Ovary (tissue), 9 donors: ENCODE results near the gene CRIM1. TPM values are rescaled to one million over a fixed set of nuclear protein-coding genes. Genes with fewer than 3 reads are reported as not detected.

Source experiments
- DNase-seq, 5 donors: peaks; one replicate each; pipeline ENCODE4 v3.0.0-alpha.2; 2019 to 2020
- H3K27ac ChIP-seq, 2 donors: fragments of 200-600 bp; one replicate each; pipeline versions ENCODE4 v1.5.1 to v1.8.0; 2019 to 2022
- H3K27me3 ChIP-seq: fragments of 200-600 bp; one replicate; pipeline ENCODE4 v1.8.0; 2022
- H3K36me3 ChIP-seq: fragments of 200-600 bp; sonication (generic); one replicate; pipeline ENCODE4 v1.5.1; 2019
- H3K4me1 ChIP-seq: one replicate; pipeline ENCODE4 v1.8.1; 2013; ENCODE audit warnings: mild to moderate bottlenecking, moderate library complexity; ENCODE audit not compliant: insufficient read depth
- H3K4me3 ChIP-seq: fragments of 200-600 bp; sonication (generic); one replicate; pipeline ENCODE4 v1.5.1; 2017
- H3K9me3 ChIP-seq, 2 donors: fragments of 200-600 bp in 1 of 2; sonication (generic) in 1 of 2; one replicate each; pipeline versions ENCODE4 v1.5.1 to v1.8.1; 2013 to 2019; ENCODE audit warnings: mild to moderate bottlenecking in 1 of 2, moderate library complexity in 1 of 2
- EP300 ChIP-seq: sonication (generic); formaldehyde crosslinking; IDR thresholded peaks from one replicate; pipeline ENCODE4 v1.6.1; 2017; ENCODE audit warnings: antibody characterized with exemption
- POLR2A ChIP-seq: fragments of 450-650 bp; IDR thresholded peaks from one replicate; pipeline ENCODE4 v1.6.1; 2017; ENCODE audit warnings: antibody characterized with exemption, mild to moderate bottlenecking, moderate library complexity
- WGBS, 3 donors: extraction: QIAGEN DNeasy Blood & Tissue Kit in 1 of 3; methylation state at CpG; one replicate each; pipeline versions ENCODE4 v1.1.5 to v1.1.7; 2013 to 2017; 5-methylcytosine and 5-hydroxymethylcytosine counted together
- intact Hi-C, 4 donors: fragments of 100-400 bp; cut with DNase I; formaldehyde crosslinking; loops; one replicate each; pipeline versions ENCODE4 v1.11.0 to v1.15.1; 2022 to 2023
- polyA plus RNA-seq, 2 donors: library from polyadenylated mRNA; stranded (reverse); fragments of 200-250 nt in 1 of 2; fragments of 350-450 nt in 1 of 2; fragmentation: Illumina TruSeq in 1 of 2; extraction: RNeasy Lipid Tissue Mini Kit (QIAGEN cat#74804) in 1 of 2; gene quantifications; one replicate each; pipeline ENCODE4 v1.2.3, GENCODE V29; 2013 to 2014
- total RNA-seq, 7 donors: library from RNA; depleted of rRNA in 2 of 7; stranded (reverse); fragments of >200 nt in 2 of 7; fragmentation: NEBNext Ultra II Directional in 3 of 7; extraction: Animal tissue kit (Norgen Biotek cat#: 25700) in 3 of 7; gene quantifications; one replicate each; pipeline versions ENCODE4 v1.1.0 to v1.2.4, GENCODE V29; 2016 to 2023
- TF ChIP-seq, protein P1 (sequence below), 3 donors: fragments of 450-650 bp in 2 of 3; fragments of 200-600 bp in 1 of 3; IDR thresholded peaks; one replicate each; pipeline versions ENCODE4 v1.5.1 to v1.8.0; 2016 to 2022; ENCODE audit warnings: antibody characterized with exemption in 3 of 3, mild to moderate bottlenecking in 1 of 3
- donor health status: DM: no; HTN: no; CAD: no; lungs with moderate emphysema.
- donor health status: DM: no; HTN: no; CAD: no.
- donor health status: Bipolar disorder and iron deficiency.
- donor health status: DM: yes; HTN: yes; CAD: no.
- donor health status: DM: no; HTN: no; CAD: no.
- donor health status: DM: yes; HTN: yes; CAD: no.

CRIM1 gene
- total and polyA plus RNA-seq, 9 donors, result 38.4 to 134 (median 65.0) TPM

DNA sequence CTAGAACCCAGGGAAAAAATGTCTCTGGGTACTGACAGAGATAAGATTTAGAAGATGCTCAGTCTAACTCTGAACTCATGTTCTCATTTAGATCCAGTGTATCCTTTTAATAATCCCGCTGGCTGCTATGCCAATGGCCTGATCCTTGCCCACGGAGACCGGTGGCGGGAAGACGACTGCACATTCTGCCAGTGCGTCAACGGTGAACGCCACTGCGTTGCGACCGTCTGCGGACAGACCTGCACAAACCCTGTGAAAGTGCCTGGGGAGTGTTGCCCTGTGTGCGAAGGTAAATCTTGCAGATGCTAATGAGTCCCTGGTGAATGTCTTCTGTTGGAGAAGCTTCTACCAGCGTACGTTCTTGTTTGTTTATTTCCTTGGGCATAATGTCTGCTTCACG, 123.8 kb downstream of the CRIM1 start:
- no peaks in the 10 kb centered on the region for H3K27me3 ChIP-seq
- H3K4me1 ChIP-seq, result peaks cover 1% of the 10 kb centered on the region
- DNase-seq, result no peak
- no peak overlapping the region for H3K27ac ChIP-seq
- WGBS, 3 donors, result 97 to 98% (median 97%) methylated on average over 16 of the region's 16 CpGs
- H3K4me3 ChIP-seq, result no peak overlapping the region
- H3K9me3 ChIP-seq, result no peaks in the 10 kb centered on the region
- no peaks in the 10 kb centered on the region for H3K36me3 ChIP-seq
- TF ChIP-seq POLR2A, result no peak
- TF ChIP-seq, protein P1, sequence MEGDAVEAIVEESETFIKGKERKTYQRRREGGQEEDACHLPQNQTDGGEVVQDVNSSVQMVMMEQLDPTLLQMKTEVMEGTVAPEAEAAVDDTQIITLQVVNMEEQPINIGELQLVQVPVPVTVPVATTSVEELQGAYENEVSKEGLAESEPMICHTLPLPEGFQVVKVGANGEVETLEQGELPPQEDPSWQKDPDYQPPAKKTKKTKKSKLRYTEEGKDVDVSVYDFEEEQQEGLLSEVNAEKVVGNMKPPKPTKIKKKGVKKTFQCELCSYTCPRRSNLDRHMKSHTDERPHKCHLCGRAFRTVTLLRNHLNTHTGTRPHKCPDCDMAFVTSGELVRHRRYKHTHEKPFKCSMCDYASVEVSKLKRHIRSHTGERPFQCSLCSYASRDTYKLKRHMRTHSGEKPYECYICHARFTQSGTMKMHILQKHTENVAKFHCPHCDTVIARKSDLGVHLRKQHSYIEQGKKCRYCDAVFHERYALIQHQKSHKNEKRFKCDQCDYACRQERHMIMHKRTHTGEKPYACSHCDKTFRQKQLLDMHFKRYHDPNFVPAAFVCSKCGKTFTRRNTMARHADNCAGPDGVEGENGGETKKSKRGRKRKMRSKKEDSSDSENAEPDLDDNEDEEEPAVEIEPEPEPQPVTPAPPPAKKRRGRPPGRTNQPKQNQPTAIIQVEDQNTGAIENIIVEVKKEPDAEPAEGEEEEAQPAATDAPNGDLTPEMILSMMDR (IDR thresholded peaks at IDR 0.05), result no peak
- no peak for TF ChIP-seq EP300
- intact Hi-C loops, result no loop called here

DNA sequence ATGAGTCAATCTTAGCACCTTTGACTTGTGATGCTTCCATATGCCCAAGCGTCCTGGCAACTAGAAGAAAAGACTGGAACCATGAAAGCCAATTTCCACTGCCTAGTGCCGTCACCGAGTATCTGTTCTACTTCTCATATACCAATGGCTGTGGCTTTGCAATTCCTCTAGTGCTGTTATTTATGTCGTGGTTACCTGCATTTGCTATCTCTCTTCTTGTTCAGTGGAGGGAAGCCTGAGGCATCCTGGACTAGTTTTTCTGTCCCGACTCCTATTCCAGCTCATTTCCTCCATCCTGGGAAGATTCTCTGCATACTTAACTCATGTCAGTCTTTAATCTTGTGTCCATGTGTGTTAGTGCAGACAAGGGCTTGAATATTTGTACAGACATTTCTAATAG, 124.5 kb downstream of the CRIM1 start:
- TF ChIP-seq, protein P1 (IDR thresholded peaks at IDR 0.05), result no peak
- TF ChIP-seq POLR2A, result no peak
- TF ChIP-seq EP300, result no peak
- DNase-seq, result no peak
- WGBS, 3 donors, result 91 to 95% (median 94%) methylated on average over 5 of the region's 5 CpGs
- Histone ChIP-seq H3K27me3 (no peaks in the 10 kb centered on the region), H3K36me3 (no peaks in the 10 kb centered on the region), H3K4me3 (no peak overlapping the region), H3K4me1 (peaks cover 3% of the 10 kb centered on the region), H3K9me3 (no peaks in the 10 kb centered on the region), H3K27ac (no peak overlapping the region)
- intact Hi-C loops, result no loop called here

DNA sequence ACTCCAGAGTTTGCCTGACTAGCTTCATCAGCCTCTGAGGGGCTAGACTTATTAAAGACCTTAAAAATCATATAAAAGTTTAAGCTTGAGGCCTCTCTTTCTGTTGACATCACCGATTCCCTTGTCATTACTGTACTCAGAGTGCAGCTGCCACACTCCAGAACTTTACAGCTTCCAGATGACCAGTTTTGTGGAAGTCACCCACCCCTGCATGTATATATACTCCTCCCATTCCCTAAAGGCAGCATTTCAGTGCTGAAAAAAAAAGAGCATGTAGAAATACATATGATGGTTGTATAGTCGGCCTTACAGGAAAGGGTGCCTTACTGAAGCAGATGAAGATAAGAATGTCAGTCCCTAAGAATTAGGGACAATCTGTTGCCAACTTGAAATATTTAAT, 125.1 kb downstream of the CRIM1 start:
- Histone ChIP-seq H3K4me1 (peaks cover 8% of the 10 kb centered on the region), H3K27me3 (no peaks in the 10 kb centered on the region), H3K9me3 (no peaks in the 10 kb centered on the region), H3K36me3 (no peaks in the 10 kb centered on the region), H3K27ac (no peak overlapping the region), H3K4me3 (no peak overlapping the region)
- no peak for TF ChIP-seq POLR2A
- TF ChIP-seq, protein P1 (IDR thresholded peaks at IDR 0.05), result no peak
- DNase-seq, result no peak
- intact Hi-C loops, result no loop called here
- 92 to 96% (median 93%) methylated on average over 2 of the region's 2 CpGs for WGBS, 3 donors

DNA sequence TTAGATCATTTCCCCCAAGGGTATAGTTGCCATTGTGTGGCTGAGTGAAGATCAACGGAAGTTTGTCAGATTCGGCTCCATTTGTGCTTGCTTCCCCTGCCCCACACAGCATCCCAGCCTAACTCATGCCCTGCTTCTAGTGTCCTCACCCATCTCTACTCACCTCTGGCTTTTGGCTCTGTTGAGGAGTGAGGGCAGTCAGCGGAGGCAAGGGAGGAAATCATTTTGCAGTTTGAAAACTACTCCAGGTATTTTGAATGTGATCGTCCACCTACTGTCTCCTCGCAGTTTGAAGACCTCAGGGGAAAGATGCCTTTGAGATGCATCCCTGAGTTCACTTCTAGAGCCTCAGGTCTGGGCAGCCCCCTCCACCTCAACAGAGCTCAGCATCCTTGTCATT, 126.1 kb downstream of the CRIM1 start:
- Histone ChIP-seq H3K9me3 (no peaks in the 10 kb centered on the region), H3K27ac (no peak overlapping the region), H3K36me3 (no peaks in the 10 kb centered on the region), H3K27me3 (no peaks in the 10 kb centered on the region), H3K4me3 (no peak overlapping the region), H3K4me1 (peaks cover 10% of the 10 kb centered on the region)
- DNase-seq, result no peak
- TF ChIP-seq POLR2A (no peak), EP300 (no peak)
- TF ChIP-seq, protein P1 (IDR thresholded peaks at IDR 0.05), result no peak
- 93 to 96% (median 95%) methylated on average over 5 of the region's 5 CpGs for WGBS, 3 donors
- intact Hi-C loops, result no loop called here
